Measurements from ENCODE around the gene CFAP43. TPM values are rescaled to one million over a fixed set of nuclear protein-coding genes. Genes with fewer than 3 reads are reported as not detected.

The CFAP43 gene
- total and polyA plus RNA-seq, 2 experiments from 2014 or later = 0.24 to 0.44 TPM

DNA sequence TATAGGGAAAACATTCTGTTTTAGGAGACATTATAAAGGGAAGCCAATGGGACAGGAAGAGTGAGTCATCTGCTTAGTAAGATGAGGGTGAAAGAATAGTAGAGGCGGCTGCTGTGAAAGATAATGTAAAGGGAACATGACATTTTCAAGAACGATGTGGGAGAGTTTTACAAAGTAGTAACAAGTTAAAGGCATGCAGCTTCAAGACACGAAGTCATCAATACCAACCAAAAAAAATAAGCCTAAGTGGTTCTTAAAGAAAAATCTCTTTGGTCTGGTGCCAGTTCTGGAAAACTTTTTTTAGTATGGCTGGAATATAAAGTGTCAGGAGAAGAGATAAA, 28.6 kb upstream of the CFAP43 start:
- no peaks in the 10 kb centered on the region for H3K27me3 Mint-ChIP-seq (ENCODE audit: insufficient read depth, low read depth, poor library complexity)
- H3K27ac Mint-ChIP-seq = peak overlapping the region; percentile 13; the same call in 1 of the 2 replicates
- H3K36me3 Mint-ChIP-seq (ENCODE audit: low read depth) = peaks cover 34% of the 10 kb centered on the region
- Histone ChIP-seq H3K27ac (ENCODE audit: low read depth) (peak overlapping the region; percentile 13; the same call in 1 of the 2 replicates), H3K4me1 (ENCODE audit: insufficient read depth) (peaks cover 10% of the 10 kb centered on the region; the same call in 1 of the 2 replicates), H3F3A (replicated peaks; ENCODE audit: low read depth) (no peaks in the 10 kb centered on the region), H3K9me2 (ENCODE audit: insufficient read depth) (no peaks in the 10 kb centered on the region), H3K36me3 (ENCODE audit: insufficient read depth) (peaks cover 19% of the 10 kb centered on the region; the same call in 1 of the 2 replicates), H3K4me2 (no peak overlapping the region), H3K27me3 (ENCODE audit: insufficient read depth) (no peaks in the 10 kb centered on the region), H3K4me3 (no peak overlapping the region), H4K20me1 (replicated peaks; ENCODE audit: insufficient read depth) (peaks cover 22% of the 10 kb centered on the region), H3K79me2 (replicated peaks; ENCODE audit: insufficient read depth) (peaks cover 89% of the 10 kb centered on the region), H2AFZ (no peak overlapping the region)
- DNase-seq (ENCODE audit: low spot score) = no peak
- peaks cover 10% of the 10 kb centered on the region; the same call in 2 of the 3 replicates for H3K4me1 Mint-ChIP-seq
- TF ChIP-seq, protein P1, sequence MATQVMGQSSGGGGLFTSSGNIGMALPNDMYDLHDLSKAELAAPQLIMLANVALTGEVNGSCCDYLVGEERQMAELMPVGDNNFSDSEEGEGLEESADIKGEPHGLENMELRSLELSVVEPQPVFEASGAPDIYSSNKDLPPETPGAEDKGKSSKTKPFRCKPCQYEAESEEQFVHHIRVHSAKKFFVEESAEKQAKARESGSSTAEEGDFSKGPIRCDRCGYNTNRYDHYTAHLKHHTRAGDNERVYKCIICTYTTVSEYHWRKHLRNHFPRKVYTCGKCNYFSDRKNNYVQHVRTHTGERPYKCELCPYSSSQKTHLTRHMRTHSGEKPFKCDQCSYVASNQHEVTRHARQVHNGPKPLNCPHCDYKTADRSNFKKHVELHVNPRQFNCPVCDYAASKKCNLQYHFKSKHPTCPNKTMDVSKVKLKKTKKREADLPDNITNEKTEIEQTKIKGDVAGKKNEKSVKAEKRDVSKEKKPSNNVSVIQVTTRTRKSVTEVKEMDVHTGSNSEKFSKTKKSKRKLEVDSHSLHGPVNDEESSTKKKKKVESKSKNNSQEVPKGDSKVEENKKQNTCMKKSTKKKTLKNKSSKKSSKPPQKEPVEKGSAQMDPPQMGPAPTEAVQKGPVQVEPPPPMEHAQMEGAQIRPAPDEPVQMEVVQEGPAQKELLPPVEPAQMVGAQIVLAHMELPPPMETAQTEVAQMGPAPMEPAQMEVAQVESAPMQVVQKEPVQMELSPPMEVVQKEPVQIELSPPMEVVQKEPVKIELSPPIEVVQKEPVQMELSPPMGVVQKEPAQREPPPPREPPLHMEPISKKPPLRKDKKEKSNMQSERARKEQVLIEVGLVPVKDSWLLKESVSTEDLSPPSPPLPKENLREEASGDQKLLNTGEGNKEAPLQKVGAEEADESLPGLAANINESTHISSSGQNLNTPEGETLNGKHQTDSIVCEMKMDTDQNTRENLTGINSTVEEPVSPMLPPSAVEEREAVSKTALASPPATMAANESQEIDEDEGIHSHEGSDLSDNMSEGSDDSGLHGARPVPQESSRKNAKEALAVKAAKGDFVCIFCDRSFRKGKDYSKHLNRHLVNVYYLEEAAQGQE (IDR thresholded peaks at IDR 0.05; ENCODE audit: unreplicated experiment) = no peak
- TF ChIP-seq ZNF114 (CRISPR knock-in tag; IDR thresholded peaks at IDR 0.05) (no peak), POLR2AphosphoS5 (IDR thresholded peaks at IDR 0.05; ENCODE audit: low read depth) (no peak), EZH2 (IDR thresholded peaks at IDR 0.05; ENCODE audit: low read depth, unreplicated experiment) (no peak), NANOG (IDR thresholded peaks at IDR 0.05; ENCODE audit: borderline replicate concordance) (no peak), CREB1 (CRISPR knock-in tag; IDR thresholded peaks at IDR 0.05; ENCODE audit: low read depth) (no peak), STAT1 (IDR thresholded peaks at IDR 0.05; ENCODE audit: unreplicated experiment) (no peak), EZH2phosphoT487 (IDR thresholded peaks at IDR 0.05; ENCODE audit: unreplicated experiment) (no peak), ZNF331 (CRISPR knock-in tag; IDR thresholded peaks at IDR 0.05; ENCODE audit: low read depth) (no peak), JUNB (IDR thresholded peaks at IDR 0.05; ENCODE audit: unreplicated experiment) (no peak)
- TF ChIP-seq, protein P2, sequence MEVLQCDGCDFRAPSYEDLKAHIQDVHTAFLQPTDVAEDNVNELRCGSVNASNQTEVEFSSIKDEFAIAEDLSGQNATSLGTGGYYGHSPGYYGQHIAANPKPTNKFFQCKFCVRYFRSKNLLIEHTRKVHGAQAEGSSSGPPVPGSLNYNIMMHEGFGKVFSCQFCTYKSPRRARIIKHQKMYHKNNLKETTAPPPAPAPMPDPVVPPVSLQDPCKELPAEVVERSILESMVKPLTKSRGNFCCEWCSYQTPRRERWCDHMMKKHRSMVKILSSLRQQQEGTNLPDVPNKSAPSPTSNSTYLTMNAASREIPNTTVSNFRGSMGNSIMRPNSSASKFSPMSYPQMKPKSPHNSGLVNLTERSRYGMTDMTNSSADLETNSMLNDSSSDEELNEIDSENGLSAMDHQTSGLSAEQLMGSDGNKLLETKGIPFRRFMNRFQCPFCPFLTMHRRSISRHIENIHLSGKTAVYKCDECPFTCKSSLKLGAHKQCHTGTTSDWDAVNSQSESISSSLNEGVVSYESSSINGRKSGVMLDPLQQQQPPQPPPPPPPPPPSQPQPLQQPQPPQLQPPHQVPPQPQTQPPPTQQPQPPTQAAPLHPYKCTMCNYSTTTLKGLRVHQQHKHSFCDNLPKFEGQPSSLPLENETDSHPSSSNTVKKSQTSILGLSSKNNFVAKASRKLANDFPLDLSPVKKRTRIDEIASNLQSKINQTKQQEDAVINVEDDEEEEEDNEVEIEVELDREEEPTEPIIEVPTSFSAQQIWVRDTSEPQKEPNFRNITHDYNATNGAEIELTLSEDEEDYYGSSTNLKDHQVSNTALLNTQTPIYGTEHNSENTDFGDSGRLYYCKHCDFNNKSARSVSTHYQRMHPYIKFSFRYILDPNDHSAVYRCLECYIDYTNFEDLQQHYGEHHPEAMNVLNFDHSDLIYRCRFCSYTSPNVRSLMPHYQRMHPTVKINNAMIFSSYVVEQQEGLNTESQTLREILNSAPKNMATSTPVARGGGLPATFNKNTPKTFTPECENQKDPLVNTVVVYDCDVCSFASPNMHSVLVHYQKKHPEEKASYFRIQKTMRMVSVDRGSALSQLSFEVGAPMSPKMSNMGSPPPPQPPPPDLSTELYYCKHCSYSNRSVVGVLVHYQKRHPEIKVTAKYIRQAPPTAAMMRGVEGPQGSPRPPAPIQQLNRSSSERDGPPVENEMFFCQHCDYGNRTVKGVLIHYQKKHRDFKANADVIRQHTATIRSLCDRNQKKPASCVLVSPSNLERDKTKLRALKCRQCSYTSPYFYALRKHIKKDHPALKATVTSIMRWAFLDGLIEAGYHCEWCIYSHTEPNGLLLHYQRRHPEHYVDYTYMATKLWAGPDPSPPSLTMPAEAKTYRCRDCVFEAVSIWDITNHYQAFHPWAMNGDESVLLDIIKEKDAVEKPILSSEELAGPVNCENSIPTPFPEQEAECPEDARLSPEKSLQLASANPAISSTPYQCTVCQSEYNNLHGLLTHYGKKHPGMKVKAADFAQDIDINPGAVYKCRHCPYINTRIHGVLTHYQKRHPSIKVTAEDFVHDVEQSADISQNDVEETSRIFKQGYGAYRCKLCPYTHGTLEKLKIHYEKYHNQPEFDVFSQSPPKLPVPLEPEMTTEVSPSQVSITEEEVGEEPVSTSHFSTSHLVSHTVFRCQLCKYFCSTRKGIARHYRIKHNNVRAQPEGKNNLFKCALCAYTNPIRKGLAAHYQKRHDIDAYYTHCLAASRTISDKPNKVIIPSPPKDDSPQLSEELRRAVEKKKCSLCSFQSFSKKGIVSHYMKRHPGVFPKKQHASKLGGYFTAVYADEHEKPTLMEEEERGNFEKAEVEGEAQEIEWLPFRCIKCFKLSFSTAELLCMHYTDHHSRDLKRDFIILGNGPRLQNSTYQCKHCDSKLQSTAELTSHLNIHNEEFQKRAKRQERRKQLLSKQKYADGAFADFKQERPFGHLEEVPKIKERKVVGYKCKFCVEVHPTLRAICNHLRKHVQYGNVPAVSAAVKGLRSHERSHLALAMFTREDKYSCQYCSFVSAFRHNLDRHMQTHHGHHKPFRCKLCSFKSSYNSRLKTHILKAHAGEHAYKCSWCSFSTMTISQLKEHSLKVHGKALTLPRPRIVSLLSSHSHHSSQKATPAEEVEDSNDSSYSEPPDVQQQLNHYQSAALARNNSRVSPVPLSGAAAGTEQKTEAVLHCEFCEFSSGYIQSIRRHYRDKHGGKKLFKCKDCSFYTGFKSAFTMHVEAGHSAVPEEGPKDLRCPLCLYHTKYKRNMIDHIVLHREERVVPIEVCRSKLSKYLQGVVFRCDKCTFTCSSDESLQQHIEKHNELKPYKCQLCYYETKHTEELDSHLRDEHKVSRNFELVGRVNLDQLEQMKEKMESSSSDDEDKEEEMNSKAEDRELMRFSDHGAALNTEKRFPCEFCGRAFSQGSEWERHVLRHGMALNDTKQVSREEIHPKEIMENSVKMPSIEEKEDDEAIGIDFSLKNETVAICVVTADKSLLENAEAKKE (CRISPR knock-in tag; IDR thresholded peaks at IDR 0.05) = no peak
- TF ChIP-seq, protein P3, sequence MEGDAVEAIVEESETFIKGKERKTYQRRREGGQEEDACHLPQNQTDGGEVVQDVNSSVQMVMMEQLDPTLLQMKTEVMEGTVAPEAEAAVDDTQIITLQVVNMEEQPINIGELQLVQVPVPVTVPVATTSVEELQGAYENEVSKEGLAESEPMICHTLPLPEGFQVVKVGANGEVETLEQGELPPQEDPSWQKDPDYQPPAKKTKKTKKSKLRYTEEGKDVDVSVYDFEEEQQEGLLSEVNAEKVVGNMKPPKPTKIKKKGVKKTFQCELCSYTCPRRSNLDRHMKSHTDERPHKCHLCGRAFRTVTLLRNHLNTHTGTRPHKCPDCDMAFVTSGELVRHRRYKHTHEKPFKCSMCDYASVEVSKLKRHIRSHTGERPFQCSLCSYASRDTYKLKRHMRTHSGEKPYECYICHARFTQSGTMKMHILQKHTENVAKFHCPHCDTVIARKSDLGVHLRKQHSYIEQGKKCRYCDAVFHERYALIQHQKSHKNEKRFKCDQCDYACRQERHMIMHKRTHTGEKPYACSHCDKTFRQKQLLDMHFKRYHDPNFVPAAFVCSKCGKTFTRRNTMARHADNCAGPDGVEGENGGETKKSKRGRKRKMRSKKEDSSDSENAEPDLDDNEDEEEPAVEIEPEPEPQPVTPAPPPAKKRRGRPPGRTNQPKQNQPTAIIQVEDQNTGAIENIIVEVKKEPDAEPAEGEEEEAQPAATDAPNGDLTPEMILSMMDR (conservative IDR thresholded peaks at IDR 0.05; ENCODE audit: low read depth in 2 of 2) = no peak
- TF ChIP-seq, protein P4, sequence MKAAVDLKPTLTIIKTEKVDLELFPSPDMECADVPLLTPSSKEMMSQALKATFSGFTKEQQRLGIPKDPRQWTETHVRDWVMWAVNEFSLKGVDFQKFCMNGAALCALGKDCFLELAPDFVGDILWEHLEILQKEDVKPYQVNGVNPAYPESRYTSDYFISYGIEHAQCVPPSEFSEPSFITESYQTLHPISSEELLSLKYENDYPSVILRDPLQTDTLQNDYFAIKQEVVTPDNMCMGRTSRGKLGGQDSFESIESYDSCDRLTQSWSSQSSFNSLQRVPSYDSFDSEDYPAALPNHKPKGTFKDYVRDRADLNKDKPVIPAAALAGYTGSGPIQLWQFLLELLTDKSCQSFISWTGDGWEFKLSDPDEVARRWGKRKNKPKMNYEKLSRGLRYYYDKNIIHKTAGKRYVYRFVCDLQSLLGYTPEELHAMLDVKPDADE (IDR thresholded peaks at IDR 0.05) = no peak
- ATAC-seq = no peak
- H3K9me3 Mint-ChIP-seq = no peaks in the 10 kb centered on the region
- no peak overlapping the region for H3K4me3 Mint-ChIP-seq

All from GM23338 (cell line).